Mucosa of stomach (tissue), 1 donor: ENCODE results near the gene PROX1.
A peak's percentile ranks its signal among the peaks of the same experiment; 100 is the strongest.

Source experiments
- H3K27me3 ChIP-seq: one replicate; pipeline ENCODE4 v1.7.0; 2013; ENCODE audit warnings: mild to moderate bottlenecking, low read length; ENCODE audit not compliant: control insufficient read depth, insufficient read depth
- H3K36me3 ChIP-seq: one replicate; pipeline ENCODE4 v1.7.0; 2013; ENCODE audit warnings: low read length; ENCODE audit not compliant: control insufficient read depth, insufficient read depth
- H3K4me1 ChIP-seq: one replicate; pipeline ENCODE4 v1.7.0; 2013; ENCODE audit warnings: mild to moderate bottlenecking, low read length; ENCODE audit not compliant: control insufficient read depth, insufficient read depth
- H3K4me3 ChIP-seq: one replicate; pipeline ENCODE4 v1.7.0; 2013; ENCODE audit warnings: low read length
- H3K9ac ChIP-seq: one replicate; pipeline ENCODE4 v1.7.0; 2013; ENCODE audit warnings: mild to moderate bottlenecking, low read length, moderate library complexity
- H3K9me3 ChIP-seq: one replicate; pipeline ENCODE4 v1.7.0; 2013; ENCODE audit warnings: mild to moderate bottlenecking, low read length, moderate library complexity; ENCODE audit not compliant: control insufficient read depth
- donor health status: Pancreatic carcinoma.

Gene PROX1

GRCh38 chr1:213987927-213988506 is at the start of gene PROX1:
Gene PROX1, plus strand, starts transcription at chr1:213987973. Its CDS starts 8,563 bp downstream, at chr1:213996536.
- Histone ChIP-seq H3K4me1 (peaks cover 17% of the 10 kb centered on the region), H3K4me3 (peak within 1 kb of the TSS; percentile 22), H3K9me3 (no peaks in the 10 kb centered on the region), H3K9ac (peak within 1 kb of the TSS; percentile 56), H3K36me3 (no peaks in the 10 kb centered on the region), H3K27me3 (peaks cover 74% of the 10 kb centered on the region)

- H3K9ac ChIP-seq: no peak overlapping the region
- H3K4me3 ChIP-seq: no peak overlapping the region
- no peaks in the 10 kb centered on the region for H3K36me3 ChIP-seq
- no peaks in the 10 kb centered on the region for H3K4me1 ChIP-seq
- H3K9me3 ChIP-seq: no peaks in the 10 kb centered on the region
- H3K27me3 ChIP-seq: no peaks in the 10 kb centered on the region
Measured at GRCh38 chr1:213938776-213939175, 49.0 kb upstream of the PROX1 start.

- H3K9ac ChIP-seq: no peak overlapping the region
- H3K4me3 ChIP-seq: no peak overlapping the region
- H3K4me1 ChIP-seq: no peaks in the 10 kb centered on the region
- H3K27me3 ChIP-seq: no peaks in the 10 kb centered on the region
- no peaks in the 10 kb centered on the region for H3K9me3 ChIP-seq
- H3K36me3 ChIP-seq: no peaks in the 10 kb centered on the region
Measured at GRCh38 chr1:213939888-213940287, 47.9 kb upstream of the PROX1 start.

- H3K27me3 ChIP-seq: no peaks in the 10 kb centered on the region
- H3K9ac ChIP-seq: no peak overlapping the region
- H3K4me1 ChIP-seq: no peaks in the 10 kb centered on the region
- no peaks in the 10 kb centered on the region for H3K36me3 ChIP-seq
- no peaks in the 10 kb centered on the region for H3K9me3 ChIP-seq
- no peak overlapping the region for H3K4me3 ChIP-seq
Measured at GRCh38 chr1:213940947-213941346, 46.8 kb upstream of the PROX1 start.

GRCh38 chr1:213942061-213942460 is 45.7 kb upstream of the PROX1 start:
- Histone ChIP-seq H3K36me3 (no peaks in the 10 kb centered on the region), H3K9me3 (no peaks in the 10 kb centered on the region), H3K27me3 (no peaks in the 10 kb centered on the region), H3K4me3 (no peak overlapping the region), H3K4me1 (no peaks in the 10 kb centered on the region), H3K9ac (no peak overlapping the region)

- Histone ChIP-seq H3K4me3 (no peak overlapping the region), H3K9me3 (no peaks in the 10 kb centered on the region), H3K27me3 (no peaks in the 10 kb centered on the region), H3K9ac (no peak overlapping the region), H3K36me3 (no peaks in the 10 kb centered on the region), H3K4me1 (no peaks in the 10 kb centered on the region)
Measured at GRCh38 chr1:213947200-213947801, 40.5 kb upstream of the PROX1 start.

- no peaks in the 10 kb centered on the region for H3K36me3 ChIP-seq
- H3K27me3 ChIP-seq: no peaks in the 10 kb centered on the region
- no peaks in the 10 kb centered on the region for H3K9me3 ChIP-seq
- no peak overlapping the region for H3K4me3 ChIP-seq
- H3K4me1 ChIP-seq: no peaks in the 10 kb centered on the region
- no peak overlapping the region for H3K9ac ChIP-seq
Measured at GRCh38 chr1:213951876-213952275, 35.9 kb upstream of the PROX1 start.

GRCh38 chr1:213953806-213954205 is 34.0 kb upstream of the PROX1 start:
- H3K9me3 ChIP-seq: no peaks in the 10 kb centered on the region
- no peaks in the 10 kb centered on the region for H3K36me3 ChIP-seq
- no peaks in the 10 kb centered on the region for H3K27me3 ChIP-seq
- H3K4me3 ChIP-seq: no peak overlapping the region
- no peak overlapping the region for H3K9ac ChIP-seq
- no peaks in the 10 kb centered on the region for H3K4me1 ChIP-seq

- Histone ChIP-seq H3K9ac (no peak overlapping the region), H3K9me3 (no peaks in the 10 kb centered on the region), H3K4me3 (no peak overlapping the region), H3K36me3 (no peaks in the 10 kb centered on the region), H3K27me3 (no peaks in the 10 kb centered on the region), H3K4me1 (no peaks in the 10 kb centered on the region)
Measured at GRCh38 chr1:213956295-213956770, 31.4 kb upstream of the PROX1 start.

- Histone ChIP-seq H3K9ac (no peak overlapping the region), H3K9me3 (no peaks in the 10 kb centered on the region), H3K36me3 (no peaks in the 10 kb centered on the region), H3K27me3 (no peaks in the 10 kb centered on the region), H3K4me1 (no peaks in the 10 kb centered on the region), H3K4me3 (no peak overlapping the region)
Measured at GRCh38 chr1:213958346-213958745, 29.4 kb upstream of the PROX1 start.

- Histone ChIP-seq H3K9me3 (no peaks in the 10 kb centered on the region), H3K4me1 (no peaks in the 10 kb centered on the region), H3K4me3 (no peak overlapping the region), H3K36me3 (no peaks in the 10 kb centered on the region), H3K9ac (no peak overlapping the region), H3K27me3 (no peaks in the 10 kb centered on the region)
Measured at GRCh38 chr1:213960963-213961362, 26.8 kb upstream of the PROX1 start.

GRCh38 chr1:213962508-213962907 is 25.3 kb upstream of the PROX1 start:
- Histone ChIP-seq H3K4me1 (no peaks in the 10 kb centered on the region), H3K9me3 (no peaks in the 10 kb centered on the region), H3K9ac (no peak overlapping the region), H3K36me3 (no peaks in the 10 kb centered on the region), H3K27me3 (no peaks in the 10 kb centered on the region), H3K4me3 (no peak overlapping the region)
